Neural crest cell (in vitro differentiated cells): Measurements from ENCODE around the gene HSFX2. TPM values are rescaled to one million over a fixed set of nuclear protein-coding genes. Genes with fewer than 3 reads are reported as not detected.
"Not testable (repeated sequence)": the region's sequence is repeated elsewhere in the genome, so short reads cannot be mapped to it uniquely, and the experiment has no call there.

Experiments
- DNase-seq: peaks from one replicate; pipeline ENCODE4 v3.0.0; 2021; ENCODE audit warnings: low read depth, mixed read lengths, low spot score
- H3K27ac Mint-ChIP-seq: one replicate; pipeline ENCODE4 v1.8.0; 2021; ENCODE audit warnings: mild to moderate bottlenecking, mixed read lengths; ENCODE audit not compliant: unreplicated experiment
- H3K27me3 Mint-ChIP-seq: 2 replicates; pipeline ENCODE4 v1.8.0; 2021; ENCODE audit warnings: low read depth, mild to moderate bottlenecking, mixed read lengths
- H3K36me3 Mint-ChIP-seq: 2 replicates; pipeline ENCODE4 v1.8.0; 2021; ENCODE audit warnings: low read depth, mild to moderate bottlenecking, mixed read lengths
- H3K4me1 Mint-ChIP-seq: 2 replicates; pipeline ENCODE4 v1.8.0; 2021; ENCODE audit warnings: mixed read lengths
- H3K4me3 Mint-ChIP-seq: one replicate; pipeline ENCODE4 v1.8.0; 2021; ENCODE audit warnings: mild to moderate bottlenecking, mixed read lengths
- H3K9me3 Mint-ChIP-seq: 2 replicates; pipeline ENCODE4 v1.8.0; 2021; ENCODE audit warnings: mixed read lengths
- CTCF ChIP-seq: fragments of 200-600 bp; sonication (generic); conservative IDR thresholded peaks from 2 replicates; pipeline ENCODE4 v1.5.0; 2021; ENCODE audit warnings: antibody characterized with exemption, mild to moderate bottlenecking
- total RNA-seq: library from RNA; stranded (reverse); gene quantifications from 2 replicates; pipeline ENCODE4 v1.2.1, GENCODE V29; 2021

HSFX2 gene
- total RNA-seq, 1 donor from 2014 or later, result not detected

GRCh38 chrX:149598603-149599002 is 3.5 kb upstream of the HSFX2 start:
- not testable (repeated sequence) for H3K9me3 Mint-ChIP-seq, H3K4me3 Mint-ChIP-seq, H3K36me3 Mint-ChIP-seq, H3K27ac Mint-ChIP-seq, H3K4me1 Mint-ChIP-seq, DNase-seq, H3K27me3 Mint-ChIP-seq
- TF ChIP-seq CTCF, result peak; percentile 19

- not testable (repeated sequence) for H3K9me3 Mint-ChIP-seq, H3K27me3 Mint-ChIP-seq, H3K27ac Mint-ChIP-seq, H3K4me3 Mint-ChIP-seq, DNase-seq, H3K4me1 Mint-ChIP-seq, H3K36me3 Mint-ChIP-seq
Observed at GRCh38 chrX:149595943-149596342, 829 bp upstream of the HSFX2 start.

- not testable (repeated sequence) for H3K27me3 Mint-ChIP-seq, H3K4me3 Mint-ChIP-seq, H3K36me3 Mint-ChIP-seq, H3K4me1 Mint-ChIP-seq, H3K9me3 Mint-ChIP-seq, DNase-seq, H3K27ac Mint-ChIP-seq
Observed at GRCh38 chrX:149590993-149591392, 4.1 kb downstream of the HSFX2 start.

DNA sequence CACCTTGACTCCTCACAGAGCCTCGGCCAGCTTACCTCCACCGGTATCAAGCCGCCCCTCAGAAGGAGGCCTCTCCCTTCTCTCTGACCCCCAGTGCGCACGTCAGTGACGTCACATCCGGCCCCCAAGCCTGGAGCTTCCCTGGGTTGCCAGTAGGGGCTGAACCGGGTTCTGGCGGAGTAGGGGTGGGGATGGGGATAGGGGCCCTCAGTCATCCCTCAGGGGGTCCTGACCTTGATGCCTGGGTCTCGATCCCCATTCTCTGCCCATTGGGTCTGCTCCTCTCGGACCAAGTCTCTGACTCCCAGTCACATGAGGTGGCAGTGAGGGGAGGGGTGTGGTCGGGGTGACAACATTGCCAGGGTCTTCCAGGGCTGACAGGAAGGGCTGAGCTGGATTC is 7.8 kb downstream of the HSFX2 start, which contains the start of gene MAGEA9B:
Gene MAGEA9B, minus strand, starts transcription at position 101 of the 400 bp plus-strand sequence. CDS start 4,280 bp downstream, outside the sequence.
- not testable (repeated sequence) for H3K36me3 Mint-ChIP-seq, DNase-seq, H3K27me3 Mint-ChIP-seq, H3K9me3 Mint-ChIP-seq, H3K27ac Mint-ChIP-seq, H3K4me3 Mint-ChIP-seq, H3K4me1 Mint-ChIP-seq

DNA sequence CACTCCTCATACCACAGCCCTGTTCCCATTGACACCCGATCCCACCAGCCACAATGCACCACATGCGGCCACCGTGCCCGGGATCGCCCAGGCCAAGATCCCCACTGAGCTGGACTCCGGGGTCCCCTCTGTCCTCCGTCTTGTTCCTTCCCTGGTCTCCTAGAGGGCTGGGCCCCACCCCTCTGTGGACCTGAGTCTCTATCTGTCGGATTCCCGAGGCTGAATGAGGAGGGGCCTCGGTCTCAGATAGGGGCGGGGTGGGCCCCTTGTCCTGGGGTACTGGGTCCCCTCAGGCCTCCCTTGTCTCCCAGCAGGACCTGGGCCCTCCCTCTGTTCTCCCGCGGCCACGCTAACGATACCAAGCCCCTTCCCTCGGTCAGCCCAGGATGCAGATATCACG is 9.5 kb downstream of the HSFX2 start:
- not testable (repeated sequence) for H3K27me3 Mint-ChIP-seq

DNA sequence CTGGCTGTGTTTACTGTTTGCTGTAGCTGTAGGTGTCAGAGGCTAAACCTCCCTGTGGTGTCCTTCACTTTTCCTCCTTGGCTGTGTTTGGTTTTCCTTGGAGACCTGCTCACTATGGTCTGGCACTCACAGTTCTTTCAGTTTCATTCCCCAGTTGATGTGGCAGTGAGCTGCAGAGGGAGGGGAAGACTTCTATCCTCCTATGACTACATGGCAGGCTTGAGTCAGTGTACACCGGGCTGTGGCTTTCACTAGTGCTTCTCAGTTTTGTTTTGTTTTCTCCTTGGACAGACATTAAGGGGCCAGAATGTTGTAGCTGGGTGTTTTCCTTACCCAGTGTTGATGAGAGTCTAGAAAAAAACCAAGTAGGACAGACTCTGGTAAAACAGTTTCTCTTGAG is 21.7 kb downstream of the HSFX2 start:
- not testable (repeated sequence) for H3K36me3 Mint-ChIP-seq, H3K27me3 Mint-ChIP-seq, H3K9me3 Mint-ChIP-seq, DNase-seq, H3K27ac Mint-ChIP-seq, H3K4me3 Mint-ChIP-seq
- peaks cover 19% of the 10 kb centered on the region for H3K4me1 Mint-ChIP-seq

More for the DNA sequence above, 9.5 kb downstream of the HSFX2 start:
- H3K9me3 Mint-ChIP-seq, DNase-seq, H3K27ac Mint-ChIP-seq, H3K4me1 Mint-ChIP-seq, H3K36me3 Mint-ChIP-seq, H3K4me3 Mint-ChIP-seq: not testable (repeated sequence)

DNA sequence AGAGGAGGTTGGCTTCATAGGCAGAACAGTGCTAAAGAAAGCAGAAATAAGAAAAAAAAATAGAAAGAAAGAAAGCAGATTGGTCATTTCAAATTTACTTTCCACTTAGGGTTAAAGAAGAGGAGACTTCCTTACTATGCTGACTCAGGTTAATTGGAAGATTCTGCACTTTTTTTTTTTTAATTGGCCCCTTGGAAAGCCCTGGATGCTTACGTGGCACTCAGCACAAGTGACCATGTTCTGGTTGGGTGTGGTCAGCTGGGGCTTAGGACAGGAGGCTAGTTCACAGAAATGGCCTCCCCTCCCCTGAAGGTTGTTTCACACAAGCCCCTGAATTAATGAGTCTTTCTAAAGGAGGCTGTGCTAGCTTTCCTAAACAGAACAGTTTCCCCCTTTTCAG is 22.4 kb downstream of the HSFX2 start:
- Mint-ChIP-seq H3K4me1 (peaks cover 19% of the 10 kb centered on the region), H3K36me3 (no peaks in the 10 kb centered on the region), H3K9me3 (peaks cover 2% of the 10 kb centered on the region), H3K27me3 (no peaks in the 10 kb centered on the region), H3K4me3 (no peak overlapping the region), H3K27ac (no peak overlapping the region)
- no peak for DNase-seq
- TF ChIP-seq CTCF, result no peak

GRCh38 chrX:149571770-149572169 is 23.3 kb downstream of the HSFX2 start:
- no peak for TF ChIP-seq CTCF
- Mint-ChIP-seq H3K36me3 (no peaks in the 10 kb centered on the region), H3K4me1 (peaks cover 19% of the 10 kb centered on the region), H3K27me3 (no peaks in the 10 kb centered on the region), H3K27ac (no peak overlapping the region), H3K4me3 (no peak overlapping the region), H3K9me3 (peaks cover 2% of the 10 kb centered on the region)
- DNase-seq, result no peak
